Gastrocnemius medialis (tissue), 4 donors: ENCODE data around the gene ART5. TPM values are rescaled to one million over a fixed set of nuclear protein-coding genes. Genes with fewer than 3 reads are reported as not detected.

Experiments
- ATAC-seq, 2 donors: fragments of 150-250 bp; one replicate each; pipeline ENCODE4 v1.9.1; 2016
- DNase-seq, 2 donors: peaks; one replicate each; pipeline ENCODE4 v3.0.0-alpha.2; 2019
- H3K27ac ChIP-seq, 4 donors: fragments of 200-600 bp; sonication (generic); 1 replicate in 1 of 4; 2 replicates in 3 of 4; pipeline ENCODE4 v1.5.1; 2016 to 2018; ENCODE audit warnings: mild to moderate bottlenecking in 2 of 4, moderate library complexity in 1 of 4
- H3K27me3 ChIP-seq, 3 donors: fragments of 200-600 bp; sonication (generic) in 2 of 3; 1 replicate in 1 of 3; 2 replicates in 2 of 3; pipeline versions ENCODE4 v1.5.1 to v1.6.0; 2016 to 2019; ENCODE audit warnings: mild to moderate bottlenecking in 1 of 3, moderate library complexity in 1 of 3
- H3K36me3 ChIP-seq, 2 donors: fragments of 200-600 bp; sonication (generic) in 1 of 2; one replicate each; pipeline ENCODE4 v1.5.1; 2017 to 2018
- H3K4me1 ChIP-seq, 2 donors: fragments of 200-600 bp; sonication (generic) in 1 of 2; one replicate each; pipeline ENCODE4 v1.5.1; 2016 to 2017; ENCODE audit warnings: mild to moderate bottlenecking in 2 of 2
- H3K4me3 ChIP-seq, 4 donors: fragments of 200-600 bp; sonication (generic) in 3 of 4; 1 replicate in 1 of 4; 2 replicates in 3 of 4; pipeline ENCODE4 v1.5.1; 2016 to 2019; ENCODE audit warnings: mild to moderate bottlenecking in 2 of 4
- H3K9me3 ChIP-seq, 3 donors: fragments of 200-600 bp; sonication (generic) in 2 of 3; 1 replicate in 1 of 3; 2 replicates in 2 of 3; pipeline ENCODE4 v1.5.1; 2016 to 2019
- CTCF ChIP-seq, 5 experiments: fragments of 450-650 bp in 3 of 5; fragments of 200-600 bp in 2 of 5; sonication (generic) in 2 of 5; IDR thresholded peaks in 4 of 5; conservative IDR thresholded peaks in 1 of 5; 1 replicate in 4 of 5; 2 replicates in 1 of 5; pipeline ENCODE4 v1.5.1; 2016 to 2019; ENCODE audit warnings: antibody characterized with exemption in 5 of 5, mild to moderate bottlenecking in 3 of 5, moderate library complexity in 3 of 5
- POLR2A ChIP-seq, 2 donors: fragments of 450-650 bp; IDR thresholded peaks; one replicate each; pipeline ENCODE4 v1.6.1; 2017; ENCODE audit warnings: antibody characterized with exemption in 2 of 2, mild to moderate bottlenecking in 2 of 2, moderate library complexity in 2 of 2
- in situ Hi-C, 4 donors: fragments of 200-750 bp; cut with MboI; loops; one replicate each; pipeline versions ENCODE4 v1.15.0 to v1.8.0; 2017; ENCODE audit warnings: low sequenced_read_pairs in 4 of 4
- intact Hi-C: fragments of 100-400 bp; cut with DNase I; formaldehyde crosslinking; loops from one replicate; pipeline ENCODE4 v1.15.1; 2023; ENCODE audit warnings: low total_unique reads
- total RNA-seq, 4 donors: library from RNA; depleted of rRNA; stranded (reverse); fragments of >200 nt; gene quantifications; one replicate each; pipeline versions ENCODE4 v1.1.0 to v1.2.3, GENCODE V29; 2016

Gene ART5
- total RNA-seq, 4 donors from 2014 or later, result 1.1 to 8.5 (median 2.2) TPM

GRCh38 chr11:3684129-3684818 is 42.5 kb upstream of the ART5 start:
- Histone ChIP-seq H3K4me3 (no peak overlapping the region), H3K27me3 (no peaks in the 10 kb centered on the region), H3K9me3 (no peaks in the 10 kb centered on the region), H3K36me3 (peaks cover 6 to 72% of the 10 kb centered on the region in 2 donors), H3K4me1 (peaks cover 19 to 24% of the 10 kb centered on the region in 2 donors), H3K27ac (peak overlapping the region; percentile 70 to 85 (median 70))
- in situ Hi-C loops, result no loop called here
- intact Hi-C loops, result no loop called here
- no peak for DNase-seq
- peak in 1 of 2 donors; percentile 5 for ATAC-seq
- TF ChIP-seq CTCF (IDR thresholded peaks at IDR 0.05 in 4 of 5, conservative IDR thresholded peaks at IDR 0.05 in 1 of 5) (no peak), POLR2A (IDR thresholded peaks at IDR 0.05) (no peak)

- peaks cover 19 to 24% of the 10 kb centered on the region in 2 donors for H3K4me1 ChIP-seq
- H3K27ac ChIP-seq, result no peak overlapping the region
- TF ChIP-seq POLR2A (IDR thresholded peaks at IDR 0.05) (no peak), CTCF (IDR thresholded peaks at IDR 0.05 in 4 of 5, conservative IDR thresholded peaks at IDR 0.05 in 1 of 5) (no peak)
- H3K4me3 ChIP-seq, result no peak overlapping the region
- no peaks in the 10 kb centered on the region for H3K9me3 ChIP-seq
- intact Hi-C loops, result no loop called here
- ATAC-seq (no peak), DNase-seq (no peak)
- H3K36me3 ChIP-seq, result peaks cover 6 to 72% of the 10 kb centered on the region in 2 donors
- no peaks in the 10 kb centered on the region for H3K27me3 ChIP-seq
- in situ Hi-C loops, result no loop called here
Measured at GRCh38 chr11:3683039-3683438, 41.2 kb upstream of the ART5 start.

- Histone ChIP-seq H3K27ac (no peak overlapping the region), H3K9me3 (no peaks in the 10 kb centered on the region), H3K4me3 (no peak overlapping the region), H3K36me3 (peaks cover 6 to 96% of the 10 kb centered on the region in 2 donors), H3K4me1 (peaks cover 0 to under 1% of the 10 kb centered on the region in 2 donors), H3K27me3 (no peaks in the 10 kb centered on the region)
- no peak for DNase-seq
- ATAC-seq, result no peak
- intact Hi-C loops (no loop called here), in situ Hi-C loops (no loop called here)
- TF ChIP-seq CTCF (IDR thresholded peaks at IDR 0.05 in 4 of 5, conservative IDR thresholded peaks at IDR 0.05 in 1 of 5) (no peak), POLR2A (IDR thresholded peaks at IDR 0.05) (no peak)
Measured at GRCh38 chr11:3679077-3679476, 37.3 kb upstream of the ART5 start.

- TF ChIP-seq POLR2A (IDR thresholded peaks at IDR 0.05), result no peak
- no peak for TF ChIP-seq CTCF (IDR thresholded peaks at IDR 0.05 in 4 of 5, conservative IDR thresholded peaks at IDR 0.05 in 1 of 5)
- intact Hi-C loops, result no loop called here
- ATAC-seq (no peak), DNase-seq (no peak)
- H3K36me3 ChIP-seq, result peaks cover 0 to 86% of the 10 kb centered on the region in 2 donors
- no peaks in the 10 kb centered on the region for H3K4me1 ChIP-seq
- no peak overlapping the region for H3K27ac ChIP-seq
- no peak overlapping the region for H3K4me3 ChIP-seq
- in situ Hi-C loops, result no loop called here
- no peaks in the 10 kb centered on the region for H3K9me3 ChIP-seq
- no peaks in the 10 kb centered on the region for H3K27me3 ChIP-seq
Measured at GRCh38 chr11:3675971-3676370, 34.2 kb upstream of the ART5 start.
